ENCODE data around the gene INTS4.
"Not testable (repeated sequence)": the region's sequence is repeated elsewhere in the genome, so short reads cannot be mapped to it uniquely, and the experiment has no call there.

DNA sequence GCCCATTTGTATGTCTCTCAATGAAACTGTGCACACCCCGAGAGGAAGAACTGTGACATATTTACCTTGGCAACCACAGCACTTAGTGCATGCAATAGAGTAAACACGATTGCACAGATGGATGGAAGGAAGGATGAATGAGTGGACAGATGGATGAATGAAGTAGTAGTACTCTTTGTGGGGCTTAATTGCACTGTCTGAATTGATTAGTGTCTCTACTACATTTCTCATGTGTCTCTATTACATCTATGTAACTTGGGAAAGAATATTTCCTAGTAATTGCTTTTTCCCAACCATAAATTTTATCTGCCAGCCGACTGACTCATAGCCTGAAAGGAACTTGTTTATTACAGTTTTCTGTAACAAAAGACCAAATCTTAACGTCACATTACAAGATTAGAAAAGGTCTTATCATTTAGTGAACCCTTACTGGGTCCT lies 103.8 kb downstream of the INTS4 start:
- TF ChIP-seq, protein P1, sequence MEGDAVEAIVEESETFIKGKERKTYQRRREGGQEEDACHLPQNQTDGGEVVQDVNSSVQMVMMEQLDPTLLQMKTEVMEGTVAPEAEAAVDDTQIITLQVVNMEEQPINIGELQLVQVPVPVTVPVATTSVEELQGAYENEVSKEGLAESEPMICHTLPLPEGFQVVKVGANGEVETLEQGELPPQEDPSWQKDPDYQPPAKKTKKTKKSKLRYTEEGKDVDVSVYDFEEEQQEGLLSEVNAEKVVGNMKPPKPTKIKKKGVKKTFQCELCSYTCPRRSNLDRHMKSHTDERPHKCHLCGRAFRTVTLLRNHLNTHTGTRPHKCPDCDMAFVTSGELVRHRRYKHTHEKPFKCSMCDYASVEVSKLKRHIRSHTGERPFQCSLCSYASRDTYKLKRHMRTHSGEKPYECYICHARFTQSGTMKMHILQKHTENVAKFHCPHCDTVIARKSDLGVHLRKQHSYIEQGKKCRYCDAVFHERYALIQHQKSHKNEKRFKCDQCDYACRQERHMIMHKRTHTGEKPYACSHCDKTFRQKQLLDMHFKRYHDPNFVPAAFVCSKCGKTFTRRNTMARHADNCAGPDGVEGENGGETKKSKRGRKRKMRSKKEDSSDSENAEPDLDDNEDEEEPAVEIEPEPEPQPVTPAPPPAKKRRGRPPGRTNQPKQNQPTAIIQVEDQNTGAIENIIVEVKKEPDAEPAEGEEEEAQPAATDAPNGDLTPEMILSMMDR (IDR thresholded peaks at IDR 0.05): not testable (repeated sequence)
- TF ChIP-seq EP300 (IDR thresholded peaks at IDR 0.05): not testable (repeated sequence)
